ENCODE measurements around the gene BST1.
A peak's percentile ranks its signal among the peaks of the same experiment; 100 is the strongest.

BST1 gene

DNA sequence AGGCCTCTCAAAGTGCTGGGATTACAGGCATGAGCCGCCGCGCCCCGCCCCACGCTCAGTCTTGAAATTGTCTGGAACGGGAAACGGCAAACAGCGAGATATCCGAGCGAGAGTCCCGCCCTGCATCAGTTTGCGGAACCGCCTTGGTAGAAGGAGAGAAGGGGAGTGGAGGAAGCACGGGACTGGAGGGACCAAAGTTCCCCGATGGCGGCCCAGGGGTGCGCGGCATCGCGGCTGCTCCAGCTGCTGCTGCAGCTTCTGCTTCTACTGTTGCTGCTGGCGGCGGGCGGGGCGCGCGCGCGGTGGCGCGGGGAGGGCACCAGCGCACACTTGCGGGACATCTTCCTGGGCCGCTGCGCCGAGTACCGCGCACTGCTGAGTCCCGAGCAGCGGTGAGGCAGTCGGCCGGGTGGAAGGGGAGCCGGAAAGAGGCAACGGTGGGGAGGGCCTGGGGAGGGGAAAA is at the start of gene BST1:
TSS of gene BST1 (plus strand) at position 125 of the 463 bp plus-strand sequence. CDS start at position 205, 80 bp downstream.
- Mint-ChIP-seq H3K27me3 (peaks cover 33% of the 10 kb centered on the region), H3K36me3 (ENCODE audit: low read depth) (no peaks in the 10 kb centered on the region), H3K9me3 (no peaks in the 10 kb centered on the region), H3K4me1 (ENCODE audit: low read depth) (peaks cover 11% of the 10 kb centered on the region), H3K27ac (no peak within 1 kb of the TSS), H3K4me3 (peak within 1 kb of the TSS; percentile 79)
- peak; percentile 71 for DNase-seq

GRCh38 chr4:15653420-15653819 is 49.4 kb upstream of the BST1 start:
- H3K36me3 Mint-ChIP-seq (ENCODE audit: low read depth), result peaks cover 16% of the 10 kb centered on the region
- H3K27me3 Mint-ChIP-seq, result no peaks in the 10 kb centered on the region
- DNase-seq, result no peak
- H3K27ac Mint-ChIP-seq, result peak overlapping the region; percentile 96
- H3K4me1 Mint-ChIP-seq (ENCODE audit: low read depth), result peaks cover 74% of the 10 kb centered on the region
- H3K4me3 Mint-ChIP-seq, result peak overlapping the region; percentile 97
- no peaks in the 10 kb centered on the region for H3K9me3 Mint-ChIP-seq

DNA sequence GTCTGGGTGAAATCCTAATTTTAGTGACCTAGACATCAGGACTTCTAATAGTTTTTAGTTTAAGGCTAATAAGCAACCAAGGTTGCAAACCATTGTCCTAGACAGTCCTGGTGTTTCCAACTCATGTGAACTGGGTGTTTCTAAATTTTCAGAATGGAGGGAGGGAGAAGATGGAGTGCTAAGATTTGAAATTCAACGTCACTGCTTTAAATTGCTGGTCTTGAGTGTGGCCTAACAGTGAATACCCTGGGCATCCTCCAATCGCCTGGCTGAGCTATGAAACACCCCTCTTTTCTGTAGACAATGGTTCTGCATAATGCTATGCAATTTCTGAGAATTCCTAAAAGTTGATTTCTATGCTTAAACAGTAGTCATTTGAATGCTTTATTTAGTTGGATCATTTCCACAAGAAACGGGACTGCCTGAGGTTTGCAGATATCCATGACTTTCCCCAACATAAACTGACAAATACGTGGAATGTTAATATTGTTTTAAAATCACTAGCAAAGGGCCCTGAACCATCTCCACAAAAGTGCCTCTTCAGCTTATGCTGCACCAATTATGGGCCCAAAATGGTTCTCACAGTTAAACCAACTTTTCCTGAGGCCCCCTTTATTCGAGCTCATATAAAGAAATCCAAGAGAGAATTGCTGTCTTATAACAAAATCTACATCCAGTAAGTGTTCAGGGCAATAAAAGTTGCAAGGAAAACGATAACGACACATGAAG is 48.8 kb upstream of the BST1 start:
- H3K9me3 Mint-ChIP-seq, result no peaks in the 10 kb centered on the region
- no peak for DNase-seq
- peak overlapping the region; percentile 96 for H3K27ac Mint-ChIP-seq
- H3K36me3 Mint-ChIP-seq (ENCODE audit: low read depth), result peaks cover 16% of the 10 kb centered on the region
- H3K4me1 Mint-ChIP-seq (ENCODE audit: low read depth), result peaks cover 71% of the 10 kb centered on the region
- H3K27me3 Mint-ChIP-seq, result no peaks in the 10 kb centered on the region
- H3K4me3 Mint-ChIP-seq, result peak overlapping the region; percentile 97

- peak; percentile 72 for DNase-seq
- Mint-ChIP-seq H3K4me1 (ENCODE audit: low read depth) (peaks cover 72% of the 10 kb centered on the region), H3K36me3 (ENCODE audit: low read depth) (peaks cover 16% of the 10 kb centered on the region)
These were observed 48.2 kb upstream of the BST1 start for GRCh38 chr4:15654593-15655222.

DNA sequence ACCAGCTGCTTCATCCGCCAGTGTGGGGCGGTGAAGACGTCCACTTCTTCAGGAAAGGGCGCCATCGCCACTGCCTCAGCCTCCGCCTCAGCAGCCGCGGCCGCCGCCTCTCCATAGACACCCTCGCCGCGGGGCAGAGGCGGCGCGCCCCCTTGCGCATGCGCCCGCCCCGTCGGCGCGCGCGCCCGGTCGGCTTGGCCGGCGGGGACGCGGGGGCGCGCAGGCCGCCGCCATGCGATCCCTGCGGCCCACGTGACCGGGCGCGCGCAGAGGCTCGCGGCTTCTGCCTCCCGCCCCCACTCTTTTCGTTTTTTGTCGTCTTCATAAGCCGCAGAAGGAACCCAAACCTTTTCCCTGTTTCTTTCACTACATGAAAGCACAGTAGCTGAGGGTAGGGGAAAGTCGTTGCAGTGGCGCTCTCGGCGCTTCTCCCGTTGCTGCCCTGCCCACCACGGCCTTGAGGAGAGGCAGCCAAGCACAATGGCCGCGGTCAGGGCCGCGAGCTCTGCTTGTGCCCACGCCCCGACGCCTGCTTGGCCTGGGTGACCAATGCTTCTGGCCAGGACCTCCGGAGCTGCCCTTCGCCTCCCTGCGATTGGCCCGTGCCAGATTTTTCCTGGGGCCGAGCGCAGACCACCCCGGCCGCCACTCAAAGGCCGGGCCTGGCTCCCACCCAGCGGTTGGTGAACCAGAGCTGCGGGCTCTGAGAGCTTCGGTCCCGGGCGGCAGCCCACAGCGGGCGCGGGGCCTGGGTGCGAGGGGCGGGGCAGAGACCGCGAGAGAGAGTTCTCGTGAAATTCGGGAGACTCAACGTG is 47.4 kb upstream of the BST1 start, which contains the start of gene FBXL5:
TSS of gene FBXL5 (minus strand) at position 135 of the 815 bp plus-strand sequence. CDS start at position 65, 70 bp downstream.
- Mint-ChIP-seq H3K4me3 (peak within 1 kb of the TSS; percentile 97), H3K27ac (peak within 1 kb of the TSS; percentile 97), H3K9me3 (no peaks in the 10 kb centered on the region), H3K4me1 (ENCODE audit: low read depth) (peaks cover 73% of the 10 kb centered on the region), H3K36me3 (ENCODE audit: low read depth) (peaks cover 16% of the 10 kb centered on the region), H3K27me3 (no peaks in the 10 kb centered on the region)
- peak; percentile 89 for DNase-seq

More at GRCh38 chr4:15654593-15655222, 48.2 kb upstream of the BST1 start:
- no peaks in the 10 kb centered on the region for H3K9me3 Mint-ChIP-seq
- H3K27ac Mint-ChIP-seq, result peak overlapping the region; percentile 97
- no peaks in the 10 kb centered on the region for H3K27me3 Mint-ChIP-seq
- H3K4me3 Mint-ChIP-seq, result peak overlapping the region; percentile 97

DNA sequence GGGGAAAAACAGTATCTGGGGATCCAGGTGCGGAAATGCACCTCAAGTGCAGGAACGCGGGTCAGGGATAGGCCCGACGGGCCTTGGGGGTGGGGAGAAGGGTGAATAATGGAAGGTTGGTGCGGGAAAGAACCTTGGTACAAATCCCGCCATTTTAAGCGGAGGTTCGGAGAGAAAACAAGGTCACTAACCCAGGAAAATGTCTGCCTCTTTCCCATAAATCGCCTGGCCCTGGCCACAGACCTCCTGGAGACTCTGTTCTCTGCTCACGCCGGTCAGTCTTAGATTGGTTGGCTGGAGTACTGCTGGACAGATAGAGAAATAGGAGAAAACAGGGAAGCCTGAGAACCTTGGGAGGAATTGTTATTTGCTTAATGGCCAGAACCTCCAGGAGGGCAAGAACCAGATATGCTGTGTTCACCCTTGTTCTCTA is 46.8 kb upstream of the BST1 start:
- Mint-ChIP-seq H3K4me1 (ENCODE audit: low read depth) (peaks cover 71% of the 10 kb centered on the region), H3K9me3 (no peaks in the 10 kb centered on the region), H3K27me3 (no peaks in the 10 kb centered on the region), H3K36me3 (ENCODE audit: low read depth) (peaks cover 16% of the 10 kb centered on the region), H3K27ac (peak overlapping the region; percentile 97), H3K4me3 (peak overlapping the region; percentile 91)
- no peak for DNase-seq

DNA sequence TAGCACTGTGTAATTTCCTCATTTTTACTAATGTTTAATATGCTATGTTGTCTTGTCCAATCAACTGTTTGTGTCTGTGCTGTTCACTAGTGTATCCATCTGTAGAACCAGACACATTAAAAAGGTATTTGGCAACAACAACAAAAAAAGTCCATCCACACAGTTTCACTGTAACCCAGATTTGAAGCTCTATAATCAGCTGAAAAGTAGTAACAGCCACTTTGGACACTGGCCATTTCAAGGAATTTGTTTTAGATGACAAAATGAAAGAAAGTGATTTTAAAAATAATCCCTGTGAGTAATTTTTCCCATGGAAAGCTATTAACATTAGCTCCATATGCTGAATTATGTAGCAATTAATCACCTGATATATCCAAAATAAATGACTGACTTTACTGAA is 45.5 kb upstream of the BST1 start:
- DNase-seq, result no peak
- Mint-ChIP-seq H3K36me3 (ENCODE audit: low read depth) (peaks cover 16% of the 10 kb centered on the region), H3K27ac (no peak overlapping the region), H3K9me3 (no peaks in the 10 kb centered on the region), H3K4me3 (no peak overlapping the region), H3K27me3 (no peaks in the 10 kb centered on the region), H3K4me1 (ENCODE audit: low read depth) (peaks cover 62% of the 10 kb centered on the region)

- Mint-ChIP-seq H3K27me3 (no peaks in the 10 kb centered on the region), H3K27ac (no peak overlapping the region), H3K36me3 (ENCODE audit: low read depth) (peaks cover 15% of the 10 kb centered on the region), H3K4me1 (ENCODE audit: low read depth) (peaks cover 53% of the 10 kb centered on the region), H3K9me3 (no peaks in the 10 kb centered on the region), H3K4me3 (no peak overlapping the region)
- no peak for DNase-seq
These were observed 44.6 kb upstream of the BST1 start for GRCh38 chr4:15658136-15658770.

GRCh38 chr4:15658781-15659180 is 44.1 kb upstream of the BST1 start:
- no peaks in the 10 kb centered on the region for H3K27me3 Mint-ChIP-seq
- DNase-seq, result no peak
- no peaks in the 10 kb centered on the region for H3K9me3 Mint-ChIP-seq
- H3K4me3 Mint-ChIP-seq, result no peak overlapping the region
- no peak overlapping the region for H3K27ac Mint-ChIP-seq
- peaks cover 10% of the 10 kb centered on the region for H3K36me3 Mint-ChIP-seq (ENCODE audit: low read depth)
- peaks cover 52% of the 10 kb centered on the region for H3K4me1 Mint-ChIP-seq (ENCODE audit: low read depth)

DNA sequence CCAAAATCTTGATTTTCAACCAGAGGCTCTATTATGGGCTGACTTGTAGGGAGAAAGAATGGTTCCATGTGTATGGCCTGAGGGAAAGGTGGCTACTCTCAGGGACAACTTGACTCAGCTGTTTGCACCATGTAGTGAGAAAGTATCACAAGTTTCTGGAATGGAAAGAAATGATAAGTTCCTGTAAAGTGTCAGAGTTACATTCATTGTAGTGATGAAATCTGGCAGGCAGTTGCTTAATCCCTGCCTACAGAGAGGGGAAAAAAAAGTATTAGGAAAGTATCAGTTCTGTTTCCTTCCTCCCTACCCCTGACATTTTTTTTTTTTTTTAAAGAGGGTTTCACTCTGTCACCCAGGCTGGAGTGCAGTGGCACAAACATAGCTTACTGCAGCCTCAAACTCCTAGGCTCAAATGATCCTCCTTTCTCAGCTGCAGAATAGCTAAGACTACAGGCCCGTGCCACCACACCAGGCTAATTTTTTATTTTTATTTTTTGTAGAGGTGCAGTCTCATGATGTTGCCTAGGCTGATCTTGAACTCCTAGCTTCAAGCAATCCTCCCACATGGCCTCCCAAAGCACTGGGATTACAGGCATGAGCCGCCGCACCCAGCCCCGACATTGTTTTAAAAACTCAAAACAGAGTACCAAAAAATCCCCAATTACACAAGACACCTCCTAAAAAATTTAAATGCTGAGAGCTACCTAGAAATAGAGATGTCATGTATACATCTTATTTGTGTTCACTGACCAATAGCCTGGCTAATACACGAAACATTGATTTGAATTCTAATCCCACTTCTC is 42.9 kb upstream of the BST1 start:
- Mint-ChIP-seq H3K4me1 (ENCODE audit: low read depth) (peaks cover 47% of the 10 kb centered on the region), H3K27ac (peak overlapping the region; percentile 77), H3K36me3 (ENCODE audit: low read depth) (peaks cover 1% of the 10 kb centered on the region), H3K27me3 (no peaks in the 10 kb centered on the region), H3K4me3 (peak overlapping the region; percentile 20), H3K9me3 (no peaks in the 10 kb centered on the region)
- DNase-seq, result no peak

- Mint-ChIP-seq H3K4me1 (ENCODE audit: low read depth) (peaks cover 18% of the 10 kb centered on the region), H3K4me3 (no peak overlapping the region), H3K27ac (no peak overlapping the region), H3K27me3 (no peaks in the 10 kb centered on the region), H3K9me3 (no peaks in the 10 kb centered on the region), H3K36me3 (ENCODE audit: low read depth) (peaks cover 12% of the 10 kb centered on the region)
- DNase-seq, result no peak
These were observed 37.0 kb upstream of the BST1 start for GRCh38 chr4:15665753-15666365.

DNA sequence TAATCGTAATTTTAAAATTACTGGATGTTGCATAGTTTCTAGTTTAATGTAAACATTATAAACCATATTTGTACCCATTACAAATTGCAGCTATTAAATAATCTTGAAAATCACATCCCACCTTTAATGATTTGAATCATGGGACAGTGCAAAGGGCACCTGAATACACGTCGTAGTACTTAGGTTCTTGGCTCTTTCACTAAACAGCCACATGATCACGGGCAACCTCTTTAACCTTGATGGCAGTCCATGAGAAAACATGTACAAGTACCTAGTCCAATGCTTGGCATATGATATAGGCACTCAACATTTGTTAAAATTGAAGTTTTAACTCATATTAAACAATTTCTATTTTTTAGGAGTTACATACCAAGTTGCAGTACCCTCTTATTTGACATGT is 35.9 kb upstream of the BST1 start:
- DNase-seq, result no peak
- Mint-ChIP-seq H3K36me3 (ENCODE audit: low read depth) (peaks cover 12% of the 10 kb centered on the region), H3K27me3 (no peaks in the 10 kb centered on the region), H3K4me3 (no peak overlapping the region), H3K27ac (no peak overlapping the region), H3K9me3 (no peaks in the 10 kb centered on the region), H3K4me1 (ENCODE audit: low read depth) (peaks cover 14% of the 10 kb centered on the region)

Data from activated T-cell treated with anti-CD3 and anti-CD28 coated beads, Interleukin-2, amount 50 U/mL, for 24 hours (primary cell).